Suprapubic skin (tissue), 4 donors: ENCODE measurements around the gene MAPK11.

Experiments
- CTCF ChIP-seq, 2 donors: fragments of 200-600 bp in 1 of 2; fragments of 450-650 bp in 1 of 2; sonication (generic) in 1 of 2; IDR thresholded peaks; one replicate each; pipeline ENCODE4 v1.5.1; 2016 to 2019; ENCODE audit warnings: antibody characterized with exemption in 2 of 2, mild to moderate bottlenecking in 1 of 2, moderate library complexity in 1 of 2
- POLR2A ChIP-seq, 2 donors: fragments of 450-650 bp; IDR thresholded peaks; one replicate each; pipeline ENCODE4 v1.6.1; 2017; ENCODE audit warnings: antibody characterized with exemption in 2 of 2, mild to moderate bottlenecking in 2 of 2, moderate library complexity in 2 of 2
- POLR2AphosphoS5 ChIP-seq, 3 donors: sonication (generic); formaldehyde crosslinking; IDR thresholded peaks; one replicate each; pipeline ENCODE4 v1.6.1; 2017; ENCODE audit warnings: antibody characterized with exemption in 3 of 3

DNA sequence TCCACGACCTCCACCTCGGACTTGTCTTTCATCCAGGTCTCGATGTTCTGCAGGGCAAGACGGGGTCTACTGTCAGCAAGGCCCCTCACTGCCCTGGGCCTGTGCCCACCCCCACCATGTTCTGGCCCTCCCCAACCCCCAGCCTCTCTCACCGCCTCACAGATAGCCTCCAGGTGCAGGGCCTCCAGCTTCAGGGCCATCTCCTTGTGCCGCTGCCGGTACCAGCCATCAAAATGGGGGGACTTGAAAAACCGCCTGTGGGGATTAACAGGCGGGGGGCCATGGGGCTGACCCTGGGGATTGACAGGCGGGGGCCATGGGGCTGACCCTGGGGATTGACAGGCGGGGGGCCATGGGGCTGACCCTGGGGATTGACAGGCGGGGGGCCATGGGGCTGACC lies 42.2 kb upstream of the MAPK11 start:
- no peak for TF ChIP-seq POLR2AphosphoS5 (IDR thresholded peaks at IDR 0.05)
- no peak for TF ChIP-seq CTCF (IDR thresholded peaks at IDR 0.05)
- TF ChIP-seq POLR2A (IDR thresholded peaks at IDR 0.05) = no peak
